UCSD-AML1 (cell line): ENCODE results near the gene NFE2L2.
A peak's percentile ranks its signal among the peaks of the same experiment; 100 is the strongest.
"Not testable (repeated sequence)": the region's sequence is repeated elsewhere in the genome, so short reads cannot be mapped to it uniquely, and the experiment has no call there.

Experiments used
- DNase-seq: peaks from one replicate; lab custom pipeline; 2025; ENCODE audit not compliant: unreplicated experiment; lab: John Stamatoyannopoulos, UW

Gene NFE2L2

DNA sequence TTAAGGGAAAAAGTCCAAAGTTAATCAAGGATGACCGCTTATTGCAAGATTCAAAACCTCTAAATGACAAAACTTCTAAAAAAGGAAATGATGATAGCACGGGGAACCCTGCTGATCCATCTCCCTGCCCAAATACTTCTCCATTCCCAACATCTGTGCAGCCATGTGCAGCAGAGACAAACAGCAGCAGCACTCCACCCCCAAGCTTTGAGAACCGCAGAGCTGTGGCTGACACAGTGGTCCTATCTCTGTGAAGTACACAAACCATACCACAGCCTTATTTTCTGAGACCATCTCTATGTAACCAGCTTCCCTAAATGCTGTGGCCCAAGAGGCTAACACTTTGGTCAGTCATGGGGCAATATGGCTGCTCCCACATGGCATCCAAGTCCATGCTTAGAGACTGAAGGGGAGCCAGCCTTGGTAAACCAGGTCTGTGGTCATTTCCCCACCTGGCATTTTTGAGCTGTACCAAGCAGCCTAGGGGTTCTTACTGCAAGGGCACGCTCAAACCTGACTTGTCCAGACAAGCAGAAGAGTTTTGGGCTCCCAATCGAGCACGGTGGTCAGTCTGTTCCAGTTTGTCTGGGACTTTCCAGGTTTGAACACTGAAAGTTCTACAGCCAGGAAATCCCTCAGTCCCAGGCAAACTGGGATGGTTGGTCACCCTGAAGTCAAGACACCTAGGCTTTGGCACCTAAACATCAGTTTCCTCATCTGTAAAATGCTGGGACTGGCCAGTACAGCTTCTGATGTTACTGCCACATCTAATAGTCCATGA, 17.1 kb upstream of the NFE2L2 start:
- DNase-seq, result no peak

DNA sequence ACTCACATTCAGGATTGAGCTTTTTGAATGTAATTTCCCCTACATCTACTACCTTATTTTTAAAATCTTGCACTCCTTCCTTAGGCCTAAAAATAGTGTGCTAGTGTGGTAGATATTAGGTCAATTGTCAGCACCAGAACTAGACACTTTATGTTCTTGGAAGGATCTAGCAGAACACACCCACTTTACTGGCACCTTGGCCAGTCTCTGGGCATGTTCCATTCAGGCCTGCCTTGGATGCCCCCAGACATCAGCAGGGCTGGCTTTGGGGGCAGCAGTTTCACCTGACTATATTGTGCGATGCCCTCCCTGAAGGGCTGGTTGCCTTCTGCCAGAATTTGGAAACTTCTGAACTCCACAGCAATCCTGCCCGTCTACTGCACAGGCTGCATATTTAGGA, 15.3 kb upstream of the NFE2L2 start:
- no peak for DNase-seq

DNA sequence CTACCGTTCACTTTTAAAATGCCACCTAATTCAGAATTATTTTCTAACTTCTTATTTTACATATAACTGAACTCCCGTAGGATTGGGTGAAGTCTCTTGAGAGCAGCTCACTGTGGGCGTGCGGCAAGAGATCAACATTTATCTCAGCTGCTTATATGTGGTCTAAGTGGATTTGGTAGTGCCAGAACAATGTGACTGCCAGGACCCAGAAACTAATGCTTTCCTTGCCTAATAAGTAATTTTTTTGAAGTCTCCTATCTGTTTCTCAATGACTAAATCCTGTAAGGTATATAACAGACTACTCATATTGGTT, 11.2 kb upstream of the NFE2L2 start:
- DNase-seq, result no peak

DNA sequence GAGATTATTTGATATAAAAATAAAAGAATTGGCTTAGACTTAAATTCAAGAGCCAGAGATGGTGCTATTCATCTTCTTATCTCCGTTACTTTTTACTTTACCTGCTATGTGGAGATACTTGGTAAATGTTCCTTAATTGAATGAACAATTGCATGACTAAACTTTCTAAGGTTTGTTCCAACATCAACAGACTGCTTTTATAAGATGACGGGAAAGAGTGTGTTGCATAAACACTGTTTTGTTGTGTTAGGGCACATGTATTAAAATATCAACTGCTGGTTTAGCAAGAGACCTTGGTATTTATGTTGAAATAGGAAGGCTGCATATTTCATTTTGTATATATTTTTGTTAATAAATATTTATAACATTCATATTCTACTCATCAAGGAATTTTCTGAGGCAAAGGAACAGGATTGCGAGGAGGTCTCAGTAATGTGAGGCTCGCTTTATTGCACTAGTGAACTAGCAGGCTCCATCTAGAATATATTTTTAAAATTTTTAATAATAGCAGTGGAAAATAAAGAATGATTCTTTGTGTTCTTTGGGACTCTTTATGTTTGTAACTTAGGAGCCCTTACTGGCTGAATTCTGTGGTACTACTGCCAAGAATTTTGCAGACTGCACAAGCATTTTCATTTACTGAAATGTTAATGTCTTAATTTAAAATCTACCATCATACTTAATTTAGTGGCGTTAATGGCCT, 10.7 kb upstream of the NFE2L2 start:
- no peak for DNase-seq

DNA sequence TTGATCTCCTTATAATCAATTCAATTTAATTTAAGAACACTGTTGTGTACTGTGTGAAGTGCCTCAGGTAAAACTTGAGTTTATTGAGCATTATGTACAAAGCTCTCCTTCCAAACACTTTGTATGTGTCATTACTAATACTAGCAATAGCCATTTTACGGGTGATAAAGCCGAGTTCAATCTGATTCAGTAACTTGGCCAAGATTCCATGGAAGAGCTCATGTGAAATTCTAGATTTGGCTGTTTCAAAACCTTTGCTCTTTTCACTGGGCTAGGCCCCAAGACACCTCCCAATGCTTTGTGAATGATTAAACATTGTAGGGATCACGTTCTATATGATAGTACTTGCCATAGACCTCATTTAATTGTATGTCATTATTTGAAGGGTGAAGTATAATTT, 8.9 kb upstream of the NFE2L2 start:
- DNase-seq, result no peak

DNA sequence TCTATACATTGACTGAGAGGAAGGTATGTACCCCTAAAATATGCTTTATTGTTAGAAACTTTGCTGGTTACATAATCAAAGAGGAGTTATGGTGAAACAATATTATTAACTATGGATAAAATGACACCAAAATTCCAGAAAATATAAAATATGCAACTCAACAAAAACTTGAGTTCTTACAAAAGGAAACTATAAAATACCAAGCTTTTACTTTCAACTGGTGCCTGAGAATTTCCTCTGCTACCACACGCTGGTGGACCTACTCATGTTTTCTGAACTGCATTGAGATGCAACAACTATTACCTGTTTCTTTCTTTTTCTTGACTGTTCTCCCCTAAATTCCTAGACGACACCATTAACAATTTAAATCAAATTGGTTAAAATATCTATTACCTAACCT, 8.2 kb upstream of the NFE2L2 start:
- DNase-seq, result no peak

DNA sequence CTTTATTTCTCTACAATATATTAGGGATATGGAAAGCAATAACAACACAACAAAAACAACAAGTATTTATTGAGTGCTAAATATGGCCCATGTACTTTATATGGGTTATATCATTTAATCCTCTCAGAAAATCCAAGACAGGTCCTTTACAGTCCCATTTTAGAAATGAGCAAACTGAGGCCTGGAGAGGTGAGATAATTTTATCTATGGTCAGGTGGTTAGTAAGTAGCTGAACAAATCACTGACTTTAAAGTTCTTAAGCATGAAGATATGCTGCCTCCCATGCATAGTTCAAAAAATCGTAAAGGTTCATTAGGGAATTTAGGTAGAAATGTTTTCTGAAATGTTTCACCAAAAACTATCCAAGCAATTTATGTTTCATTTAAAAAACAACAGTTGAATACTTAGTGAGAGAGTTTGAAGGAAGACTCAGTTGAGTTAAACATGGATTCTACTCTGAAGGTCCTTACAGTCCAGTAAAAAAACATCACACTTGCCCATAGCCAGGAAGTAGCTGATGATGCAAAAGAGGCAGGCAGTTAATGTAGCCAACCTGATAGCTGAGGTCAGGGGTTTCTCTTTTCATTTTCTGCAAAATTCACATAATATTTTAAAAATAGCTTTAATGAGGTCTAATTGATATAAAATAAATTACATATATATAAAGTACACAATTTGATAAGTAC, 7.6 kb upstream of the NFE2L2 start:
- DNase-seq, result no peak

DNA sequence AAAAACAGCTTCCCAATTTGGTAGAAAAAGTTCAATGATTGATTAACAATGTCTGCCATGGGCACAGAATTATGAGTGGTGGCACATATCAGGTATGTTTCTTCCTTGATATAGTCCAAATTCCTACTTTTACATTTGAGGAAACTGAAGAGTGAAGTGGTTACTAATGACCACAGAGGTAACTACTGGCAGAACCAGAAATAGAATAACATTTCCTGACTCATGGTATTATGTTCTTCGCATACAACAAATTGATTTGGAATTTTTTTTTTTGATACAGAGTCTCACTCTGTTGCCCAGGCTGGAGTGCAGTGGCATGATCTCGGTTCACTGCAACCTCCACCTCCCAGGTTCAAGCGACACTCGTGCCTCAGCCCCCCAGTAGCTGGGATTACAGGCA, 6.0 kb upstream of the NFE2L2 start:
- no peak for DNase-seq

DNA sequence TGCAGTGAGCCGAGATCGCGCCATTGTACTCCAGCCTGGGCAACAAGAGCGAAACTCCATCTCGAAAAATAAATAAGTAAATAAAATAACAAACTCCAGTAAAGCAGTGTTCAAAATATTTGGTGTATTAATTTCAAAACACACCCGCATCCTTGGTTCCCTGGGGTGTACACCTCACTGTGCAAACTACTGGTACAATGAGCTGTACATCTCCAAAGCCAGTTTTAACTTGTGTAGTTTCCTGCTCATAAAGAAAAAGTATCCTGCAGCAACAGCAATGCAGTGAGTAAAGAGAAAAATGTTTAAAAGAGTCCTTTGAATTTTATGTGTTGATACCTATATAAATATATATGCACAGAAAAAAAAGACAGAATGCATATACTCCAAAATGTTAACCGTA, 4.4 kb upstream of the NFE2L2 start:
- no peak for DNase-seq

DNA sequence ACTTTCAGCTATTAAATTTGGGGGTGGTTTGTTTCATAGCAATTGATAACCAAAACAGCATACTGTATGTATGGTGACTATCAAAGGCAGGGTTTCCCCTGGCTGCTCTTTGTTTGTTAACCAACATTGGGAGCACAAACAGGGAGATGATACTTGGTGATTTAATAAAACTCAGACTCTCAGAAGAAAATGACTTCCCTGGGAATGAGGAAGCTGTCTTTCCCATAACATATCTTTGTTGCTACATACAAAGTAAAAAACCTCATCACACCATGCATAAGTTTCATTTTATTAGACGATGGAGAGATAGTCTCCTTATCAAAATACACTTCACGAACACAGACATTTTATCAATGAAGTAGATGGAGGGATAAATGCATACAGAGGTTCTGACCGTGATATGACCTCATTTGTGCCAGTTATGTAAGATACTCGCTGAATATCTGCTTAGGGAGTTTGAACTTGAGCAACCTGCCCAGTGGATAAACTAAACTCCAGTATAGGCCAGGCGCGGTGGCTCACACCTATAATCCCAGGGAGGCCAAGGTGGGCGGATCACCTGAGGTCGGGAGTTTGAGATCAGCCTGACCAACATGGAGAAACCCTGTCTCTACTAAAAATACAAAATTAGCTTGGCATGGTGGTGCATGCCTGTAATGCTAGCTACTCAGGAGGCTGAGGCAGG, 3.8 kb upstream of the NFE2L2 start:
- DNase-seq, result no peak

DNA sequence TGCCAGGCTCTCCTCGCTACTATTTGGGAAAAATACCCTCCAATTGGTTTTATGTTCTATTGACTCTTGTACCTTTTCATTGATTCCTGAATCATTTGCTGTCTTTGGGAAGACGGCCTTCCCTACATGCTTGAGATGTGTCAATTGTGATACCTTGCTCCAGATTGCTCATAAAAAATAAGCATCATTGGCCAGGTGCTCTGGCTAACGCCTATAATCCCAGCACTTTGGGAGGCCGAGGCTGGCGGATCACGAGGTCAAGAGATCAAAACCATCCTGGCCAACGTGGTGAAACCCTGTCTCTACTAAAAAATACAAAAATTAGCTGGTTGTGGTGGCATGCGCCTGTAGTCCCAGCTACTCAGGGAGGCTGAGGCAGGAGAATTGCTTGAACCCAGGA, 2.4 kb upstream of the NFE2L2 start:
- DNase-seq, result not testable (repeated sequence)

DNA sequence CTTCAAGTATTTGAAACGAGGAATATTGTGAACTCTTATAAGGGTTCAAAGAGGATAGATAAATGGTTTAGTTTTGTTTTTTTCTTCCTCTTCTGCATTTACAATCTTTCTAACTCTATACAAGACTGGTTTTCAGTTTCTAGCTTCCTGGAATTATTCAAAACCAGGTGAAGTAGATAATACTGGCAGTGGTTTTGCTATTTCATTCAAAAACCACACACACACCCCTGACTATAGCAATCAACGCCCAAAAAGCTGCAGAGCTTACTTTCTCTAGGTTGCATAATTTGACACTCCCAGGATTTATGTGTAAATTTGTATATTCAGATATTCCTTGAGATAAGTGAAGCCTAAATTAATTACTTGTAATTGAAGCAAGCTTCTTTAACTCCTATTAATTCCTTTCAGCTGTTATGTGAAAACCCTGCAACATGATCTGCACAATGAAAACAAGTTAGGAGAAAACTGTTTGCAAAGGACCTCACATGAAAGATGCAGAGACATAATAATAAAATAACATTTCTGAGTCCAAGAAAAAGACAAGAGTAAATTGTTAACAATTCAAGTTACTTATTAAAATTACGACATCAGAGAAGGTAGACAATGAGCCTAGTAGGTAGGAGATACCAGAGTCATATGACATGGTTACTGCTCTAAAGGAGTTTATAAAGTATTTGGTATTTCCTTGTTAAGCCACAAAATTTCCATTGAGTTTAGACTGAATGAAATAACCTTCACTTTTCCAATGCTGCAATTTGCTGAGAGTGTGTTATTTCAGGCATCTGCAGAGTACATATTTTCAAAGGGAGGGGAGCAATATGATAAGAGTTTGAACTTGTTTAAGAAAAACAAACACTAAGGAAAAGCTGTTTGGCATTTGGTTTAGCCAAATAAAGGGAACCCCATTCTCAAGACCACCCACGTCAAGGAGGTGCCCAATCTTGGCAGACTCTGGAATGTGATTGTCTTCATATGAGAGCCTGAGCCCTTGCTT, 1.6 kb upstream of the NFE2L2 start:
- no peak for DNase-seq

DNA sequence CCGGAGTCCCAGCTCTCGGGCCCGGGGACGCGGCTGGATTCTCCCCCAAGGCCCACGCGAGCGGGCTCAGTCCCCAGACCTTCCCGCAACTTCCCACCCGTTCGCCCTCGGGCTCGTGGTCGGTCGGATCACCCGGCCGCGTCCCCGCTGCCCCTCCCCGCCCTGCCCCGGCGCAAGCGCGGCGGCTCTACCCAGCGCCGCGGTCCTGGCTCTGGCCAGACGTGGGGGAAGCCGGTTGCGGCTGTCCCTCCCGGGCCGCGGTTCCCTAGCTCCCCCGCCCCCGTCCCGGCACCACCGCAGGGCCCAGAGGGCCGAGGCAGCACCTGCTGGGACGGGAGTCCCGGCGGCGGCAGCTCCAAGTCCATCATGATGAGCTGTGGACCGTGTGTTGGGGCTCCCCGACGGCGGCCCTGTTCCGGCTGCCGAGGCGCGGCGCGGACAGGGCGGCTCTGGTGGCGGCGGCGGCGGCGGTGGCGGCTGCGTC, 276 bp downstream of the NFE2L2 start:
- DNase-seq, result peak; percentile 75

DNA sequence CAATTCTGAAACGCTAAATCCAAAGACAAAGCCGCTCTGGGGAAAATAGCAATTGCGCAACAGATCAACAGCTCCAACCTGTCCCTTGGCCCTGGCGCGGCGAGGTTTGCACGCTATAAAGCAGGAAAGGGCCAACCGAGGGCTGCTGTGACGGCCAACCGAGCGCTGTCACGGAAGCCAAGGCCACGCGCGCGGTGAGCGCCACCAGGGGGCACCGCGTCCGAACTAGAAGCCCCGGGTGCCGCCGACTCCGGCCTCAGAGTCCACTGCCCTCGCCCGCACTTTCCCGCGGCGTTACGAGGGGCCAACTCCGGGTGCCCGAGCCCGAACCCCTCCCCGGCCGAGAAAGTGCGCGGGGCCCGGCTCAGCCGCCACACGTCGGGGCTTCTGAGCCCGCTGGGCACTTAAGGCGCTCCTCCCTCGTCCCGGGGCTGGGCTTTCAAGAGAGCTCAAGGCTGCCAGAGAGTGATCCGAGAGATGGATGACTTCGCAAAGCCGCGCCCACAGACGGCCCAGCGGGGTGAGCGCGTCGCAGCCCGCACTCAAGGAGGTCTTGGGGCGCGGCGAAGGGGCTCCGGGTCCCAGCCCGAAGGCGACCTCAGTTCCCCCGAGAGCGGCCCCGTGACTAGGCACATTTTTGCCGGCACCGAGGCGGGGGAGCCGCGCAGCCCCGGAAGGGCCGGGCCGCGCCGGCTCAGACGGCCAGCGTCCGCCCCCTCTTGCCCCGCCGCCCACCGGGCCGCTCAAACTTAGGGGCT, 897 bp downstream of the NFE2L2 start:
- DNase-seq, result peak; percentile 96

DNA sequence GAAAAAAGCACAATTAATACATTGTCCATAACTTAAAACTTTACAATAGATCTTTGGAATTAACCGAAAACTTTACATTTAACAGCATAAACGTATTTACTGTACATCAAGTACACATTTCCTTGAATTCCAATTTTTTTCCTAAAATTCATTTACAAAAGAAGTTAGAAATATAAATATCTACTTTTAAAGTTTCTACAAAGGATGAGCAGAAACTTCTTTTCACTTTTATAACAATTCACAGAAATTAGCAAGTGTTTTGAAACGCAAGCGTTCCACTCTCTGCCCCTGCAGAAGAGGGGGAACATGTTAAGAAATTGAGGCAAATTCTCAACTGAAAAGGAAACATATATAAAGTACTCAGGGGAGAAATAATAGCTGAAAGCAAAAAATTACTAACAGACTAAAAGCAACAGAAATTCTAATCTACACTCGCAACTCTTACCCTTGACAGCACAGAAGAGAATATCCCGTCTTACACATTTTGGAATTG, 1.5 kb downstream of the NFE2L2 start:
- no peak for DNase-seq

DNA sequence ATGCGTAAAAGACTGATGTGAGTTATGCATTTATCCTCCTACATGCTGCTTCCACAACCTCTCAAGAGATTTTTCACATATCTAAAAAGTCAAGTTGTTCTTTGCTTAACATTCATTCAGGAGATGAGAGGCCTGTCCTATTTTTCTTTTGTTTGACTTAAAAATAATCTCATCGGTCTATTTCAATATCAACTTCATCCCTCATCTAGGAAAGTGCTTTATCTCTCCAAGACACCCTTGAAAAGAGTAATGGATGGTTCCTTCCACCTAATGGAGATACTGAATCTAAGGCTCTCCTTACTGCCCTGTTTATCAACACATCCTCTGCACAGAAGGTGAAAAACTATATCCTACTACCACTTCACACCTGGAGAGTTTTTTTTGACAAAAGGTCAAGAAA, 2.4 kb downstream of the NFE2L2 start:
- no peak for DNase-seq

DNA sequence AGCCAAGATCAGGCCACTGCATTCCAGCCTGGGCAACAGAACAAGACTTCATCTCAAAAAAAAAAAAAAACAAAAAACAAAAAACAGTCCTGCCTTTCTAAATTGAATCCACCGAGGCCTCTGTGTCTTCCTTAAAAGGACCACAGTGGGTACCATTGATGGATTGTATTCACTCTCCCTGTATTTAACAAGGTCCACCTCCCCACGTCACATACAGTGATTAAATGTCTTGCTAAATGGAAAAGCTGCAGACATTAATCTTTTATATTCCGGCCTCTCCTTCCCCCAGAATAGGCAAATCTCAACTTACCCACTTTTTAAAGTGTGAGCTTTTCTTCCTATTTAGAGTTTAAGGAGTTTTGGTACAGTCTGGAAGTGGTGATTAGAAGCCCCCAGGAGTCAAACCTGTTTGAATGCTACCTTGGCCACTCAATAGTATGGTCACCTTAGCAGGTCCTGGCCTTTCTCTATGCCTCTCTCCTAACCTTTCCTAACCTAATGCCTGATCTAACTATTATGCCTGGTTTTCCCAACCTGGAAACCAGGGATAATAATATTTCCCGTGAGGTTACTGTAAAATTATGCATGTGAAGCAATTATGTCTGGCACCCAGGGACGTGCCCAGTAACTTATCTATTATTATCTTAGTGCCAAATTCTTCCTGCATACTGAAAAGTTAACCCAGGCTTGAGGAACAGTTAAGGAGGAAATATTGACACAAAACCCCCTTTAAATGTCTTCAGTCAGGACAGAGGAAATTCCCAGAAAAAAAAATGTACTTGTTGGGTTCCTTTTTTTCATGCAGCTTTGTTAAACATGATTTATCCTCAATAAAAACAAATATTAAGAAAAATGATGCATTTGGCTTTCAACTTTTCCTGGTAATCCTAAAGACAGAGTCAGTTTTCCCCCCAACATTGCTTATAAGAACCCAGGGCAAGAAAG, 3.1 kb downstream of the NFE2L2 start:
- no peak for DNase-seq

DNA sequence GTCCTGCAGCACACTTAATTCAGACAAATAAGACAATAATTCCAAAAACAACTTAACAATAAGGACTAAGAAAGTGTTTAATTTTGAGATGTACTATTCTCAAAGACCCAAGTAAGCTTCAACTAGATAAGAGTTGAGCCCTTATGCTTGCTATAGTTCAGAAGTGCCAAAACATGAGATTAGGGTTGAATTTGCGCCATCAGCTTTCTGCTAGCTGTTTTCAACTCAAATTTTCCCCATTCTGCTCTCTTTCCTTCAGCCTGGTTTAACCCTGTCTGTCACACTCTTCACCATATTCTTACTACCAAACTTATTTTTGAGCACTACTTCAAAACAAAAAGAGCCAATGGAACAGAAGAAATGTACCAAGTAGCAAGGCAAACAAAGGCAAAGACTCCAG, 4.1 kb downstream of the NFE2L2 start:
- DNase-seq, result no peak
